GM18505 (cell line): Measurements from ENCODE around the gene TRIM22.
A peak's percentile ranks its signal among the peaks of the same experiment; 100 is the strongest.
"Not testable (repeated sequence)": the region's sequence is repeated elsewhere in the genome, so short reads cannot be mapped to it uniquely, and the experiment has no call there.

Experiments used
- ATAC-seq: cut with Tn5 transposase; IDR thresholded peaks from one replicate; pipeline ENCODE4 v1.9.1; 2021; ENCODE audit not compliant: unreplicated experiment
- POLR2A ChIP-seq: IDR thresholded peaks from 4 replicates; pipeline ENCODE4 v1.6.1; 2011; ENCODE audit warnings: borderline replicate concordance; ENCODE audit not compliant: insufficient read depth, insufficient read length; ENCODE audit errors: extremely low read depth

The TRIM22 gene, protein sequence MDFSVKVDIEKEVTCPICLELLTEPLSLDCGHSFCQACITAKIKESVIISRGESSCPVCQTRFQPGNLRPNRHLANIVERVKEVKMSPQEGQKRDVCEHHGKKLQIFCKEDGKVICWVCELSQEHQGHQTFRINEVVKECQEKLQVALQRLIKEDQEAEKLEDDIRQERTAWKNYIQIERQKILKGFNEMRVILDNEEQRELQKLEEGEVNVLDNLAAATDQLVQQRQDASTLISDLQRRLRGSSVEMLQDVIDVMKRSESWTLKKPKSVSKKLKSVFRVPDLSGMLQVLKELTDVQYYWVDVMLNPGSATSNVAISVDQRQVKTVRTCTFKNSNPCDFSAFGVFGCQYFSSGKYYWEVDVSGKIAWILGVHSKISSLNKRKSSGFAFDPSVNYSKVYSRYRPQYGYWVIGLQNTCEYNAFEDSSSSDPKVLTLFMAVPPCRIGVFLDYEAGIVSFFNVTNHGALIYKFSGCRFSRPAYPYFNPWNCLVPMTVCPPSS

DNA sequence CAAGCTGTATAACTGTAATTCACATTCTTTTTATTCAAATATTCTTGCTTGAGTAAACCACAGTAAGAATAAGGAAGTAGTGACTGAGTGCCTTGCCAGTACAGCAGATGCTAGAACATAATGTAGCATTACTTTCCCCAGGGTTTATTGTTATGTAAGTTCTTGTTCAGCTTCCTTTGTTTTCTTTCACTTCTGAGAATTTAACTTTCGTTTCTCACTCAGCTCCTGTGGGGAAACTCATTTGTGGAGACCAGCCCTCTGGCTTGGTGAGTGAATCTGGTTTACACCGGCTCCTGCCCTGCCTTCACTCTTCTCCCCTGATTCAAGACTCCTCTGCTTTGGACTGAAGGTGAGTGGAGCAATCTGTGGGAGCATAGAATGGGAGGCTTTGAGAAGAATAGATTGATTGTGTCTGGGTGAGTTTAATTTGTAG, at the start of gene TRIM22:
TSS of gene TRIM22 (plus strand) at position 240 of the 433 bp plus-strand sequence. CDS start 6,443 bp downstream, outside the sequence.
- peak; percentile 75 for ATAC-seq
- peak; percentile 64 for TF ChIP-seq POLR2A

DNA sequence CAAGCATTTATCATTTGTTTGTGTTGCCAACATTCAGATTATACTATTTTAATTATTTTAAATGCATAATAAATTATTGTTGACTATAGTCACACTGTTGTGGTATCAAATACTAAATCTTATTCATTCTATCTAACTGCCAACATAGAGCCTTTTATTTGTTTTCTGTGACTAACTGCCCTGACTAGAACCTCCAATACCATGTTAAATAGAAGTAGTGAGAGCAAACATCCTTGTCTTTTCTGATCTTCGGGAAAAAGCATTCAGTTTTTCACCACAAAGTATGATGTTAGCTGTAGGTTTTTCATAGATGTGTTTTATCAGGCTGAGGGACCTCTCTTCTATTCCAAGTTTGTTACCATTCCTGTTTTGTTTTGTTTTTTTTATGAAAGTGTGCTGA, 49.6 kb upstream of the TRIM22 start:
- no peak for TF ChIP-seq POLR2A
- no peak for ATAC-seq

DNA sequence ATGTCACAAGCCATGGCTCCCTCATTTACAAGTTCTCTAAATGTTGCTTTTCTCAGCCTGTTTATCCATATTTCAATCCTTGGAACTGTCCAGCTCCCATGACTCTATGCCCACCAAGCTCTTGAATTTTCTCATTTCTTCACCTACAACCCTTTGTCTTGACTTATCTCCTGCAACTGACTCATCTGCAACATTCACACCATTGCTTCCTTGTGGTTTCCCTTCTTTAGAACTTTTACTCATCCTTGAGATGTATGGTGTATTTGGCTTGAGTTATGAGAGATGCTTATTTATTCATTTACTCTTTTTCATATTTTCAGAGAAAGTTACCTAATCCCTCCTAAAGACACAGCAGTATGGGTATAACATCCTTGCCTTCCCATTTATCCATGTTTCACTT, 46.0 kb upstream of the TRIM22 start:
- ATAC-seq = no peak
- no peak for TF ChIP-seq POLR2A

DNA sequence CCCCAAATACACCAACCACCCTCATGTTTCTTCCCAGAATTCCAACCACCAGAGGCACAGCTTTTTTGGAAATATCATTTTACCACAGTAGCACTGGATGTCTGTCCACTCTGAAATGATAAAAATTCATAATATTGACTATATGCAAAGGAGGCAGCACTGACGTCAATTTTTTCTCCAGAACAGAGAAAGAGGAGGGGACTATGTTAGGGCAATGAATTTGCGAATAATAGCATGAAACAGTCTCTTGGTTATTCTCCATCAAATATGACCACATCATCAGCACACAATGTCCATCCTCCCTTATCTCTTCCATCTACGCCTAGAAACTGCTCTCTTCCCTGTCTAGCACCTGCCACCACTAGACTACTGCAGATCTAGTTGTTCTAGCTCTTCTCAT, 43.5 kb upstream of the TRIM22 start:
- ATAC-seq = no peak
- no peak for TF ChIP-seq POLR2A

DNA sequence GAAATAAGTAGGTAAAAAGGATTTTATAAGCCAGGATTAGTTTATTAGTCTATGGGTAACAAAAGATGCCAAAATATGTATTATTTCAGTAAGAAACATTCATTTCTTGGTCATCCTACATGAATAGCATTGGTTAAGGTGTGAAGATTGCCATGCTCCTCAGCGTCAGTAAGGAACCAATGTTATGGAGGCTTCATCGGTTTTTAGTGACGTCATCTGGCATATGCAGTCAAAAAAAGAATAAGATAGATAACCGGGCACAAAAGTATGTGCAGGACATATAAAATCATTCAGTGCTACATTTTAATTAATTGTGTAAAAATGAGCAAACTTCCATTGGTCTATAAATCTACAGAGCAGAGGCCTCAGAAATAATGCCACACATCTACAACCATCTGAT, 34.1 kb upstream of the TRIM22 start:
- TF ChIP-seq POLR2A = no peak
- no peak for ATAC-seq

DNA sequence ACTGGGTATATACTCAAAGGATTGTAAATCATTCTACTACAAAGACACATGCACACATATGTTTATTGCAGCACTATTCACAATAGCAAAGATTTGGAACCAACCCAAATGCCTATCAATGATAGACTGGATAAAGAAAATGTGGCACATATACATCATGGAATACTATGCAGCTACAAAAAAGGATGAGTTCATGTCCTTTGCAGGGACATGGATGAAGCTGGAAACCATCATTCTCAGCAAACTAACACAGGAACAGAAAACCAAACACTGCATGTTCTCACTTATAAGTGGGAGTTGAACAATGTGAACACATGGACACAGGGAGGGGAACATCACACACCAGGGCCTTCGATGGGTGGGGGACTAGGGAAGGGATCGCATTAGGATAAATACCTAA, 32.6 kb upstream of the TRIM22 start:
- ATAC-seq = not testable (repeated sequence)

DNA sequence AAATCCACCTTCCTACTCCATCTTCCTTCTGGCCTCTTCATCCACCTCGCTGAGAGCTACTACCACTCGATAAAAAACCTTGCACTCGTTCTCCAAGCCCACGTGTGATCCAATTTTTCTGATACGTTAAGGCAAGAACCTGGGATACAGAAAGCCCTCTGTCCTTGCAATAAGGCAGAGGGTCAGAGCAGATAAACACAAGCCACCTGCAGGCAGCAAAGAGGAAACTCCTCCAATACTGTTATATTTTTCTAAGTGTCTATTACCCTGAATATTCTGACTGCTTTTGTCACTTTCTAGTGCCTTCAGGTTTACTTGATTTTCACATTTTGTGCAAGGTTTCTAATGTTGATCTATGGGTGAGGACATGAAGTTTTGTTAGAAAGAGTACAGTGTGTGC, 31.3 kb upstream of the TRIM22 start:
- no peak for ATAC-seq
- no peak for TF ChIP-seq POLR2A

DNA sequence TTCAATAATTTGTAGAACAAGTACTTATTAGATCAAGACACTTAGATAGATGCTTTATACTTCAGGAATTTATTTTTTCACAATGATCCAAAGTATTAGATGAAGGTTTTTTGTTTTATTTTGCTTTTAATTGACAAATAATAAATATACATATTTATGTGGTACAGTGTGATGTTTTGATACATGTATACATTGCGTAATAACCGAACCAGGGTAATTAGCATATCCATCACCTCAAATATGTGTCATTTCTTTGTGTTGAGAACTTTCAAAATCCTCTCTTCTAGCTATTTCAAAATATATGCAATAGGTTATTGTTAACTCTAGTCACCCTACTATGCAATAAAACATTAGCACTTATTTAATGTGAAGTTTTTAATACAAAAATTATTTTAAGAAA, 26.1 kb upstream of the TRIM22 start:
- ATAC-seq = no peak
- TF ChIP-seq POLR2A = no peak

DNA sequence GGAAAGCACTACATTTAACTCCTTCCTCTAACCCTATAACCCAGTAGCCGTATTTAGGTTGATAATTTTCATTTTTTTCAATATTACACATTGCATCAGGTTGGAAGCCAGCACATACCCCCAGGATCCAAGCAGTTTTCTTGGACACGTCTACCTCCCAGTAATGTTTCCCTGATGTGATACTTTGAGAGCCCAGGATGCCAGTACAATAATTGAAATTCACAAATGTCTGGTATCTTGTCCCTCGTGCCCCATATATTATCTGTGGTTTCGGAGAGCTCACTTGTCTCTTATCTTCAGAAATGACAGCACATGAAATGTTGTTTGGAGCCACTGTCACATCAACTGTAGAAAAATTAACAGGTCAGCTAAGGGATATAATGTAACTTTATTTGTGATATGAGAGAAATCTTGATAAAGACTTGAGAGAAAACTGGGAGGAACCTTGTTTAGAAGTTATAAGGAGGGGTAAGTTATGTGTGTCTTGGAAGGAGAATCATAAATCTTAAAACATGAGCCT, 24.5 kb upstream of the TRIM22 start:
- TF ChIP-seq POLR2A = no peak

DNA sequence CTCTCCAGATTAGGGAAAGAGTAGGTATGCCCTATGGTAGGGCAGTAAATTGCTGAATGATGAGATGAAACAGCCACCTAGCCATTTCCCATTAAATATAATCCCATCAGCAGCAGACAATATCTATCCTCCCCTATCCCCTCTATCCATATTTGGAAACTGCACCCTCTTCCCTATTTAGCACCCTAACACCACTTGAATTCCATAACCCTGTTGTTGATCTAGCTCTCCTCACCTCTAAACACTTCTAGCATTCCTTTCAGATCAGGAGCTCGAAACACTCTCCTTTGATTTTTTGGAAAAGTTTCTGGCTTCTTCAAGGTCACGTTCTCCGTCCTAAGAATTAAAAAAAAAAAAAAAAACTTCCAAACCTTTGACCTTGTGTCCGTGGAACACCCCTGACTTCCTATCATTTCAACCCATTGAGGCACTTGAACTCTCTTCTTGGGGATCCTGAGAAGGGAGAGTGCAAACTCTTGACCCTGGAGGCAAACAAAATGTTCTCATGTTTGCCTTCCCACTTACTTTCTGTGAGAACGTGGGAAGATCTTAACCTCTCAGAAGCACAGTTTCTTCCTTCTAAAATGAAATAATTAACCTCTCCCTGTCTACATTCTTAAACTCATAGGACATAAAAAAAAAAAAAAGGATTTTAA, 23.7 kb upstream of the TRIM22 start:
- no peak for ATAC-seq
- no peak for TF ChIP-seq POLR2A

More for the DNA sequence above, 24.5 kb upstream of the TRIM22 start:
- no peak for ATAC-seq

DNA sequence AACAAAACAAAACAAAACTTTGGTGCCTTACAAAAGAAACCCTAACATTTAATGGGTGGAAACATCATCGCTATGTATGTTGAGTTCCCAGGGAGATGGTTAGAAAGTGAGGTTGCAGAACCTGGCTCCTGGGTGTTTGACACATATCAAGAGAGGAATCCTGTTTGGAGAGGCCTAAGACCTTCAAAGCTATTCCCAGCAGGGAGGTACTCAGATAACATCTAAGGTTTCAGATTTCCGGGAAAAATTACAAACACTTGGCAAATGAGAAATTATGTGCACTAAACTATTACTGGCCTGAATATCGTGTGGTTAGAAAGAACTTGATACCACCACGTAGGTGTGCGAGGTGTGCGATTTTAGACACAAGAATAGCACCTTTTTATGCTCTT, 23.2 kb upstream of the TRIM22 start:
- ATAC-seq = no peak

DNA sequence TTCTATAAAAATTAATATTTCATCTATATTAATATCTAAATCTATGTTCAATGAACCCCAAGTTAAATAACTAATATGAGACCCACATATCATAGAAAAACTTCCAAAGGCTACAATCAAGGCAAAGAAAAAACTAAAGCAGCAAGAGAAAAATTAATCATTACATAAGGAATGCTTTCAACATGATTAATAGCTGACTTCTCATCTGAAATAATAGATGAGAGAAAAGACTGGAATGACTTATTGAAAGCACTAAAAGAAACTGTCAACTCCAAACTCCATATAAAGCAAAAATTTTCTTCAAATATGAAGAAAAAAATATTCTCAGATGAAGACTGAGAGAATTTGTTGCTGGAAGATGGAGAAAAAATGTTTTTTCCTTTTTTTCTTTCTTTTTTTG, 17.8 kb upstream of the TRIM22 start:
- TF ChIP-seq POLR2A = no peak
- ATAC-seq = no peak

More for the DNA sequence above, 23.2 kb upstream of the TRIM22 start:
- no peak for TF ChIP-seq POLR2A

DNA sequence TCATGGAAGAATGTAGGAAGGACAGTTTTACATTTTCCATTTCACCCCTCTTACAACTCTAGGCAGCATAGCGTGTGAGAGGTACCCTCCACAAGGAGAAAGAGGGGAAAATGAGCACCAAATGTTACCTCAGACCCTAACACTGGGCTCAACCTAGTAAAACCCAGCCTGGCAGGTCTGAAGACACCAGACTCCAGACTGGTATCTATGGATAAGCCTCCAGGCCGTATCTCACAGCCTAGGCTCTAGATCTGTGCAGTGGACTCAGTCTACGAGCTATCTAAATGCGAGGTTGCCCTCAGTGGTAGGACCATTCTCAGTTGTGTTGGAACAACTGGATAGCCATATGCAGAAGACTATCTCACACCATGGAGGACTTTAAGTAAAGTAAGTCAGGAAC, 15.2 kb upstream of the TRIM22 start:
- TF ChIP-seq POLR2A = no peak
- no peak for ATAC-seq

DNA sequence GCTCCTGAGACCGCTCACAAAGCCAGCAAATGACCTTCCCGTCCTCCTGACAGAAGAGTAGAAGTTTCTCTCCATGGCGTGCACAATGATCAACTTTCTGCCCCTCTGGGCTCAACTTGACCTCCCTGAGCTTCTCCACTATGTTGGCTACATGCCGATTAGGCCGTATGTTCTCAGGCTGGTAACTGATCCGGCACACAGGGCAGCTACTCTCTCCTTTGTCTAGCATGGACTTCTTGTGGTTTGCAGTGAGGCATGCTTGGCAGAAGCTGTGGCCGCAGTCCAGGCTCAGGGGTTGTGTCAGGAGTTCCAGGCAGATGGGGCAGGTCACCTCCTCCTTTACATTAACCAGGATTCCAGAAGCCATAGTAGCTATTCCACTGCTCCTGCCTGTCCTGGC, 9.8 kb upstream of the TRIM22 start:
- TF ChIP-seq POLR2A = no peak
- no peak for ATAC-seq

DNA sequence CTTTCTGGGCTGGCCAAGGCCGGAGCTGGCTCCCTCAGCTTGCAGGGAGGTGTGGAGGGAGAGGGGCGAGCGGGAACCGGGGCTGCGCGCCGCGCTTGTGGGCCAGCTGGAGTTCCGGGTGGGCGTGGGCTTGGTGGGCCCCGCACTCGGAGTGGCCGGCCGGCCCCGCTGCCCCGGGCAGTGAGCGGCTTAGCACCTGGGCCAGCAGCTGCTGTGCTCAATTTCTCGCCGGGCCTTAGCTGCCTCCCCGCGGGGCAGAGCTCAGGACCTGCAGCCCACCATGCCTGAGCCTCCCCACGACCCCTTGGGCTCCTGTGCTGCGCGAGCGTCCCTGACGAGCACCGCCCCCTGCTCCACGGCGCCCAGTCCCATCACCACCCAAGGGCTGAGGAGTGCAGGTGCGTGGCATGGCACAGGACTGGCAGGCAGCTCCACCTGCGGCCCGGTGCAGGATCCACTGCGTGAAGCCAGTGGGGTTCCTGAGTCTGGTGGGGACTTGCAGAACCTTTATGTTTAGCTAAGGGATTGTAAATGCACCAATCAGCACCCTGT, 6.6 kb upstream of the TRIM22 start:
- ATAC-seq = not testable (repeated sequence)

DNA sequence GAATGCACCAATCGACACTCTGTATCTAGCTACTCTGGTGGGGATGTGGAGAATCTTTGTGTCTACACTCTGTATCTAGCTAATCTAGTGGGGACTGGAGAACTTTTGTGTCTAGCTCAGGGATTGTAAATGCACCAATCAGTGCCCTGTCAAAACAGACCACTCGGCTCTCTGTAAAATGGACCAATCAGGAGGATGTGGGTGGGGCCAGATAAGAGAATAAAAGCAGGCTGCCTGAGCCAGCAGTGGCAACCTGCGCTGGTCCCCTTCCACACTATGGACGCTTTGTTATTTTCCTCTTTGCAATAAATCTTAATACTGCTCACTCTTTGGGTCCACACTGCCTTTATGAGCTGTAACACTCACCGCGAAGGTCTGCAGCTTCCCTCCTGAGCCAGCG, 6.0 kb upstream of the TRIM22 start:
- ATAC-seq = not testable (repeated sequence)
